COLO829 (cell line): ENCODE measurements around the gene KIF6.

Source experiments
- DNase-seq: peaks from one replicate; pipeline ENCODE4 v3.0.0; 2012; ENCODE audit warnings: low spot score

KIF6 gene

GRCh38 chr6:39343396-39343870 is 381.8 kb downstream of the KIF6 start:
- DNase-seq: no peak

GRCh38 chr6:39342692-39343395 is 382.4 kb downstream of the KIF6 start:
- DNase-seq: no peak

- DNase-seq: no peak
Observed at GRCh38 chr6:39341937-39342336, 383.3 kb downstream of the KIF6 start.

GRCh38 chr6:39341352-39341751 is 383.9 kb downstream of the KIF6 start:
- DNase-seq: no peak

GRCh38 chr6:39339868-39340550 is 385.2 kb downstream of the KIF6 start:
- DNase-seq: no peak

- DNase-seq: no peak
Observed at GRCh38 chr6:39339096-39339867, 385.9 kb downstream of the KIF6 start.

GRCh38 chr6:39338397-39338796 is 386.8 kb downstream of the KIF6 start:
- no peak for DNase-seq

GRCh38 chr6:39335780-39336545 is 389.2 kb downstream of the KIF6 start:
- no peak for DNase-seq

GRCh38 chr6:39333644-39334438 is 391.4 kb downstream of the KIF6 start:
- no peak for DNase-seq

- no peak for DNase-seq
Observed at GRCh38 chr6:39330476-39330875, 394.7 kb downstream of the KIF6 start.

GRCh38 chr6:39330057-39330456 is 395.2 kb downstream of the KIF6 start:
- no peak for DNase-seq

GRCh38 chr6:39328066-39328465 is 397.1 kb downstream of the KIF6 start:
- DNase-seq: no peak

GRCh38 chr6:39327507-39327906 is 397.7 kb downstream of the KIF6 start:
- DNase-seq: no peak

- DNase-seq: no peak
Observed at GRCh38 chr6:39322306-39322850, 402.8 kb downstream of the KIF6 start, which contains the start of gene KCNK16. KCNK16 (minus strand) TSS chr6:39322702; CDS start chr6:39322540, 162 bp downstream.

- DNase-seq: no peak
Observed at GRCh38 chr6:39321761-39322160, 403.4 kb downstream of the KIF6 start.

- DNase-seq: no peak
Observed at GRCh38 chr6:39320363-39320984, 404.7 kb downstream of the KIF6 start.

- DNase-seq: no peak
Observed at GRCh38 chr6:39319621-39320362, 405.4 kb downstream of the KIF6 start.

- DNase-seq: no peak
Observed at GRCh38 chr6:39317256-39317655, 408.0 kb downstream of the KIF6 start.

- DNase-seq: no peak
Observed at GRCh38 chr6:39314273-39314795, 410.9 kb downstream of the KIF6 start, which contains the start of gene KCNK17. KCNK17 (minus strand) TSS chr6:39314419; CDS start chr6:39314320, 99 bp downstream.
